GM18526 (cell line): ENCODE results near the gene TMEM117.

Source experiments
- POLR2A ChIP-seq: IDR thresholded peaks from 3 replicates; pipeline ENCODE4 v1.6.1; 2011; ENCODE audit not compliant: insufficient read length; ENCODE audit errors: extremely low read depth

Gene TMEM117

DNA sequence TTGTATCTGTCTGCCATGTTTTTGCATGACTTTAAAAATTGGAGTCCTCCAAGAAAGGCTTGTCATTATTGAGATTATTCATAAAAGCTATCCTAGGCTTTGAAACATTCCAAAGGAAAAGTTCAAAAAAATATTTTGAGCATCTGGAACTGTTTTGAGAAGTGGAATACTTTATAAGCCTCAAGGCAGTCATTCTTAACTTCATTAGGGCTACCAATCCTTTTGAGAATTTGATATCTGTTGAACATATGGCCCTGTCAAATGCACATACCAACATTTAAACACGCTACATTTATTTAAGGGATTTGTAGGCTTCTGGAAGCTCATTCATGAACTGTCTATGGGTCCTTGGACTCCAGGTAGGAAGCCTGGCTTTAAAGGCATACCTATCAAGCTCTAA lies 77.0 kb downstream of the TMEM117 start:
- no peak for TF ChIP-seq POLR2A

DNA sequence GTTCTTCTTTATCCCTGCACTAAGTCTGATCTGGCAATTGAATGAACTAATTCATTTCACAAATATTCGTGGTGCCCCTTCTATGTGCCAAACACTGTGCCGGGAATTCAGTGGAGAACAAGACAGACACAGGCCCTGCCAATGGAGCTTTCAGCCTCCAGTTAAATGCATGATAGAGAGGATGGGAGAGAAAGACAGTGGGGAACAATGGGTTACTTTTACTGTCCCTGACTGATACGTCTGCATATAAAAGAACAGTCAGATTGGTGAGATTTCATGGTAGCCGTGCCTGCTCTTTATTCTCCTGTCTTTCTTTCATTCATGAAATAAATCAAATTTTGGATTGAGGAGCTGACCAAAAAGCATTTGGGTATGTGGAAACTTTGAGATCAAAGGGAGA lies 78.5 kb downstream of the TMEM117 start:
- TF ChIP-seq POLR2A = no peak

DNA sequence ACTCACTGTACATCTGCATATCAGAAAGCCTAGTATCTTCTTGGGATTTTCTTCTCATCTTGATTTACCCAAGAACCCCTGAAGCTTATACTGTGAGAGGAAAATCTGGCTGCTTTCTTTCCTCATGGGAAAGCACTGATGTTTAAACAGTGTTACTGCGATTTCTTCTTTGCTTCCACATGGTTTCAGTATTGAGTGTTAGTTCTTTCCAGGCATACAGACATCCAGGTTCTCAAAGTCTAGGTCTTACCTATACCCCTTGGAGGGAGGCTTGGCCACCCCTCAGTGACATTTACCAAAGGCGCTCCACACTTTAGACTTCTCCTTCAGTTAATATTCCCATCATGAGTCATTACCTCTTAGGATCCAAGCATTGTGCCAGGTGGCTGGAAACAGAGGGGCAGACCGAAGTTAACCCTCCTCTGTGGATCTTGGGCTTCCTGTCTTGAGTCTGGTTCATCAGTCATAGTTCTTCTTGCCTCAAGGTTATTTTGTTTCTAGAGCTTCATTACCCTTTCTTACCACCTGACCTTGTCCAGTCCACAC lies 79.1 kb downstream of the TMEM117 start:
- no peak for TF ChIP-seq POLR2A

DNA sequence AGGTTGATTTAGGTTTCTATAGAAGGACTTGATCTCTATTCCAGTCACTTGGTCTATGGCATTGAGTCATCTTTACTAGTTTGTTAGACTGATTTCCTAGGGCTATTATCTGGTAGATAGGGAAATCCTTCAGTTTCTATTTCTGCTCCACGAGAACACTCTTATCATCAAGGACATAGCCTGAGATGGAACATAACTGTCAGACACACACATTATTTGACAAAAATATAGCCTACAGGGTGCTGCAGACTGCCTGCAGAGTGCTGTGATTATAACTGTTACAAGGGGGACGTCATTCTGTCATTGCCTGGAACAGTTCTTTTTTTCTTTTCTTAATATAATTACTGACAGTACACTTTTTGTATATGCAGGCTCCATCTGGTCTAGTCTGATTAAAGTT lies 82.0 kb downstream of the TMEM117 start:
- no peak for TF ChIP-seq POLR2A

DNA sequence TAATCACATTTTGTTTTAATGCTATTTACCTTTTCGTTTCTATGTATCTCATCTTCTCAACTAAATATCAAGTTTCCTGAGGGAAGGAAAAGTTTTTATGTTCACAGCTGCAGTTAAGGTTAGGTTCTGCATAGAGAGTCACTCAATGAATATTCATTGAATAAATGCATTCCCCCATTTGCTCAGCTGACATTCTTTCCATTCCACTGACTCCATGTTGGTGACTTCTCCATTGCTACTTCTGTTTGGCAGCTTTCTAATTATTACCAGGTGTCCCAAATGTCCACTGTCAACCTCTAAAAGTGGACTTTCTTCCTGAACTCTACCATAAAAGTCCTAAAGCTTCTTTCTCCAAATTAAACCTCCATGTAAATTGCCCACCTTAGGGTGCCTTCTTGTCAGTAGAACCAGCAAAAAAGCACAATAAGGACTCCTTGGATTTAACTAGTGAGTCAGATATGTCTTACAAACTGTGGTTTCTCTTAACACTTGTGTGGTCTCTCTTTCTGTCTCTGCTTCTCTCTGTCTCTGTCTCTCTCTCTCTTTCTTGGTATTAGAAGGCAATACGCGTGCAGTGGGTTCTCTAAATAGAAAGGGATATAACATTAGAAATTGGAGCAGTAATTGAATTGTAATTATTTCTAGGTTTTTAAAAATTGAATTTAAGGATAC lies 85.9 kb downstream of the TMEM117 start:
- TF ChIP-seq POLR2A = no peak

DNA sequence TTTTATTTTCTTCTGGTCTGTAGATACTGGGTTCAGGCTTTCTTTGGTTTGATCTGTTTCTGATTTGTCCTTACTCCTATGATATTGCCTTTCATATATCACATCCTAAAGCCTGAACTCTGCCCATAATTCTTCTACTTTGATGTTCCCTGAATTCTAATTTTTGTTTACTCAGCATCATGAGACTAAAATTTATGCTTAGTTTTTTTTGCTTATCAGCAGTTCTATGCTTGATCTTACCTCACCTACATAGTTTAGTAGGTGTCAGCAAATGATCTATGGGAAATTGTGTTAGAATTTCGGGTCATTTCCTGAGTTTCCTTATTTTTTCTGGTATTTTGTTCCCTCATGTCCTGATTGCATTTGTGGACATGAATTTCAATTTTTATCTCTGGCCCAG lies 94.2 kb downstream of the TMEM117 start:
- no peak for TF ChIP-seq POLR2A

DNA sequence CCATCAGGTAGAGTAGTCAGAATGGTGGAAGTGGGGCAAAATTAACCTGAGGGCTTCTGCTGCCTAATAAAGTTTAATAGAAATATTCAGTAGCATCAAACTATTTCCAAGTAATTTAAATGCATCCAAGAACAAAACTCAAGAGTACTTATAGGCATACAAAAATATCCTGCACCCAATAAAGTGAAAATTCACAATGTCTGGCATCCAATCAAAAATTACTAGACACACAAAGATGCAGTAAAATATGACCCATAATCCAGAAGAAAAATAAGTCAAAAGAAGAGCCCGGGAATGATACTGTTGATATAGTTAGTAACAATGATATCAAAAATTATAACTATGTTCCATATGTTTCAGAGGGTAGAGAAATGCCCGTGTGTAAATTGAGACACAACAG lies 95.3 kb downstream of the TMEM117 start:
- no peak for TF ChIP-seq POLR2A

DNA sequence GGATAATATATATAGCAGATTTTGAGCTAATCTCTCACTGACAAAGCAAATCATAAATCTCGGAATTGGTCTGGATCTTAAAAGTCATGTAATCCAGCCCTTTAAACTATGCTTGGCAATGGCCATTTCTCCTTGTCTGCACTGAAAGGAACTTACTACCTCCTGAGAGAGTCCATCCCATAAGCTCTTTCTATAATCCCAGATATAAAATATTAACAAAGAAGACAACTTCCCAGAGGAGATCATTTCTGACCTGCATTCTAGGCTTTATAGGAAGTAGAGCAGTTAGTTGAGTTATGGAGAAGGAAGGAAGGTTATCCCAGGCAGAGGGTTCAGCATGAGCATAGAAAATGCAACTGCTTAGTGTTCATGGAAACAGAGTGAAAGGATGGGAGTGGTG lies 99.7 kb downstream of the TMEM117 start:
- TF ChIP-seq POLR2A = no peak

DNA sequence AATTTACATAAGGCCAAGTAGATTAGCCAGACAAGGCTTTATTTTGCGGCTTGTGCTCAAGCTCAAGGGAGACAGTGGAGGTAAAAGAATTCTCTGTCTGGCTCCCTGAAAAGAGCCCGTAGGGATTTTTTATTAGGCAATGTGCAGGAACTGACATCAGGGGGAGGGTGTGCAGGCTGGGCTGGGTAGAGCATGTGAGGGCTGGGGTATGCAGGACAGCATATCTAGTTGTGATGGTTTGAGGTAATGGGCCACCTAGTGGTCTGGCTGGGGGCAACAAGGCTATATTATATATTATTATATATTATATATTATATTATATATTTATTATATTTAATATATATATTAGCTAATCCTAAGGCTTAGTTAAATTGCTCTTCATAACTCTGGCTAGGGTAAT lies 102.1 kb downstream of the TMEM117 start:
- no peak for TF ChIP-seq POLR2A

DNA sequence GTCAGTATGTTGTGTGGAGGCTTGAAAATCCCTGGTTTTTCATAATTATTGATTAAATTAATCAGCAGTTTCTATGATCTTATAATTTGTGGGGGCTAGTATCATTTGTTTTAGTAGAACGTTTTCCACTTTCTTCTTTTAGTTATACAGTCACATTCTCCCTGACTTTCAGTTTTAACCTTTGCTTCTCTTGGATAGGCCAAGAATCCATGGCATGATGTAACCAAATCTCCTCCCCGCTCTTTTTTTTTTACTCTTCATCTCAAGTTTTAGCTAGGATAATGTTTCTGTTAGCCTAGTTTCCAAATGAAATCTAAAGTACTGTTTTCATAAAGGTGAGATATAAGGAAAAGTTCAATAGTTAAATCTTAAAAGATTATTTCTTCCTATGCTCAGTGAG lies 106.5 kb downstream of the TMEM117 start:
- TF ChIP-seq POLR2A = no peak

DNA sequence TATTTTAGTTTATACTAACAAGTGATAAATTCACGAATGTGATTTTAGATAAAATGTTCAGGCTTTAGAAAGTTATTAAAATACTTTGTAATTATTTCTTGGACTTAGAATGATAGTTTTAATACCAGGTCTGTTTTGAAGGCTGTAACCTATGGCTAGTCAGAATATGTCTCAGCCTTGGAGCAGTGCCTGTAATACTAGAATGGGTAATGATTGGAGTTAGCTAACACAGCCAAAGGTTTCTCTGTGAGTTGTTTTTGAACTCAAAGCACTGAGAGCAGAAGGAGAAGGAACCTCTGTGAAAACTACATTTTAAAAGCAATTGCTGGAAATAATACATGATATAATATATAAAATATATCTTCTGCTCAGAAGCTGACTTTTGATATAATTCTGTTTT lies 110.1 kb downstream of the TMEM117 start:
- no peak for TF ChIP-seq POLR2A

DNA sequence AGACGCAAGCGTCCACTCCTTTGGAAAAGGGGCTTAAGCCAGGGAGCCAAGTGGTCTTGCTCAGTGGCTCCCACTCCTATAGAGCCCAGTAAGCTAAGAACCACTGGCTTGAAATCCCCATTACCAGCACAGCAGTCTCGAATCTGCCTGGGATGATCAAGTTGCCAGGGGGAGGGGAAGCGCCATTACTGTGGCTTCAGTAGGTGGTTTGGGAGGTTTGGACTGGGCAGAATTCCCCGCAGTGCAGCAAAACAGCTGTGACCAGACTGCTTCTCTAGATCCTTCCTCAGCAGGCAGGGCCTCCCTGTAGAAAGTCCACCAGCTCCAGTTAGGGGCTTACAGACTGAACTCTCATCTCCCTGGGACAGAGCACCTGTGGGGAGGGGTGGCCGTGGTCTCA lies 115.4 kb downstream of the TMEM117 start:
- TF ChIP-seq POLR2A = no peak

DNA sequence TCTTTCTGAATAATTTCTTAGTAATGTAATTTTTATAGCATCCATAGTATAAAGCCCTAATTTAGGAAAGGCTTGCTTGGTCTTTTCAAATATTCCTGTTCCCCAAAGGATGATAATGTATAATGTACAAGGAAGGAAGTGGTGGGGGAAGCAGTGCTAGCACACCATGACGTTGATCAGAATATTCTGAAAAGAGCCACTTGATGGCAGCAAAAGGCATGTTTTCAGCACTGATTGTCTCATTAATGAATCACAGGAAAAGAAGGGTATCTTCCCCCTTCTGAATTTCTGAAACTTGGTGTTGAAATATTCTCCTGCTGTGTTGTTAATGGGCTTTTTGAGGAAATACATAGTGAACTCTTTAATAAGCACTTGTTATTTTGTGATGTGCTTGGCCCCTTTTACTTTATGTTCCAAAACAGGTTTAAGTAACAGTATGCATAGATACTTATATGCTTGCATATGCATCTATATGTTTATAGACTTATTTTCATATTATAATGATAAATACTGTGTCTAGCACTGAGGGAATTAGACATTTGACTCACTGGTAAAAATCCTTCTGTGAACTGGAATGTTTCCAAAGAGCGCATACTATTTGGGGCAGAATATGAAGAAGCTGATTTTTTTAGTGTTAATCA lies 122.0 kb downstream of the TMEM117 start:
- TF ChIP-seq POLR2A = no peak

DNA sequence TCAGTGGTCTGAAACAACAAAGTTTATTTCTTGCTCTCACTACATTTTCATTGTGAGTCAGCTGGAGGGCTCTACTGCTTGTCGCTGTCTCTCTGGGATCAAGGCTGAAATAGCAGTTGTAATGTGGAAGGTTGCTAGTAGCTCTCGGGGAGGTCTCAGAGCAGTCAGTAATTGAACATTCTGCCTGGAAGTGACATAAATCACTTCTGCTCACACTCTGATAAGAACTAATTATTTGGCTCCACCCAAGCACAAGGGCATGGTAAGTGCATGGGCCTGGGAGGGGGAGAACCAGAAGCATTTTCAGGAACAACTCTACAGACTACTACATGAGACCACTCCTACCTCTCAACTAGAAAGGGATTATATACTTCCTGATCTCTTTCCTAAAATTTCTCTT lies 128.2 kb downstream of the TMEM117 start:
- no peak for TF ChIP-seq POLR2A

DNA sequence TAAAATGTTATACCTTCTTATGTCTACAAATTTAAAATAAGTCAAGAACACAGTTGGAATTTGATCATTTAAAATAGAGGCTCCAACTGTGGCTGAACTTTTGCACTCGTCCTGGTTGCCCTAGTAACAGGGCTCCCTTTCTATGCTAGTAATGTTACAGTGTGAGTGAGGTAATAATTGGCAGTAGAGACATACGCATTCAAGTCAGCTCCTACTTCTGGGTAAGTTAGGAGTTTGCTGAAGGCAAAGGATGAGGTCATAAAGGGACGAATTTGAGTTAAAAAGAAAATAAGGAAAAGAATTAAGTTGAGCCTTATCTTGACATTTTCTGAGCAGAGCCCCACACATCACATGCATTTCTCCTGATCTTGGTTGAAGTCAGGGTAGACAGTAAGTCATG lies 129.1 kb downstream of the TMEM117 start:
- no peak for TF ChIP-seq POLR2A

DNA sequence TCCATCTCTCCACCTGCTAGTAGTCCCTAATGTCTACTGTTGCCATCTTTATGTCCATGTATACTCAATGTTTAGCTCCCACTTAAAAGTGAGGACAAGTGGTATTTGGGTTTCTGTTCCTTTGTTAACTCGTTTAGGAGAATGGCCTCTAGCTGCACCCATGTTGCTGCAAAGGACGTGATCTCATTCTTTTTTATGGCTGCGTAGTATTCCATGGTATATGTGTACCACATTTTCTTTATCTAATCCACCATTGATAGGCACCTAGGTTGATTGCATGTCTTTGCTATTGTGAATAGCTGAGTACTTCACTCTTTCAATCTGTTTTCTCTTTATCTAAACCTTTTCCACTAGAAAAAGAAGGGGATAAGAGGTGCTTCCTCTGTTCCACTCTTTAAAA lies 130.0 kb downstream of the TMEM117 start:
- TF ChIP-seq POLR2A = no peak

DNA sequence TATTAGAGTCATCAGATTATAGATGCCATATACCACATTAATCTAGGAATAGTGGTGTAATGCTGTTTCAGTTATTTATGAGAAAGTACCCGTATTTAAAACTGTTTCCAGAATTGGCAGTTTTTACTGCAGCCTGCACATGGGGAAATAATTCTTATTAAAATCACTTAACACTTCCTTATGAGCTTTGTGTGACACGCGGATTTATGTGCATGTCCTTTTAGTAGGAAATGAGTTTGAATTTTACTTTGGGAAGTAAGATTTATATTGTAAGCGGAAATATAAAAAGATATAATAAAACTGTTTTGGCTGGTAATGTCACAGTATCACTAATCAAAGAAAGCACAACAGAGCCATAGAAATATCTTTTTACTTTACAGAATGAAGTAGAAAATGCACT lies 132.9 kb downstream of the TMEM117 start:
- TF ChIP-seq POLR2A = no peak
